ENCODE data around the gene RHBDF2.
A peak's percentile ranks its signal among the peaks of the same experiment; 100 is the strongest.

DNA sequence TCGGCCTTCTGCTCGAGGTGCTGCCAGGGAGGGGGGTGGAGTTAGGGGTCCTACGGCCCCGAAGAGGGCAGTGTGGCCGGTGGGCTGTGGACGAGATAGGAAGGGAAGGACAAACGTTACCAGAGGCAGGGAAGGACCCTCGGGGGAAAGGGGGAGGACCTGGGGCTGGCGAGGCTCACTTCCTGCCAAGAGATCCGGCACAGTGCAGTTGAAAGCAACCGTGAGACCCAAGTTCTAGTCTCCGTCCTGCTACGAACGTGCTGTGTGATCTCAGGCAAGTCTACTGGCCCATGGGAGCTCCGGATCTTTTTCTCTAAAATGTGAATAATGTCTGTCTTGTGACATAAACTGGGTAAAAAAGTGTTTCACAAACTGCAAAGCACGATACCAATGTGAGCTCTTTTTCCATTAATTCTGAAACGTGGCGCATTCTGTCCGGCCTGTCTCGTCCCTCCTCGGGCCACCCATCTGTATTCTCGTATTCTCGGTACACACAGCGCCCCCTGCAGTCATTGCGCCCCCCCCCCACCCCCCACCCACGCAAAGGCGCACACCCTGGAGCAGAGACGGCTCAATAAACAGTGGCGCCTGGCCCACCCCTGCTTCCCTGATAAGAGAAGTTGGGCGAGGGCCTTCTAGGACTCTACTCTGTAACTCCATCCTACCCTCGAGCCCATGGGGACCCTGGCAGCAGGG, 27.5 kb upstream of the RHBDF2 start:
- TF ChIP-seq POLR2A (IDR thresholded peaks at IDR 0.05) (no peak), CTCF (IDR thresholded peaks at IDR 0.05) (peak in 1 of 4 experiments; percentile 26)

Measured in uterus (tissue), 2 donors.